ENCODE results near the gene ATRNL1.

Gene ATRNL1

GRCh38 chr10:115706488-115707076 lies 613.4 kb downstream of the ATRNL1 start:
- no peak overlapping the region for H3K23ac ChIP-seq (ENCODE audit: low read depth, low read length, poor library complexity)
- H3K4me1 ChIP-seq (ENCODE audit: control insufficient read depth in 2 of 2, insufficient read depth in 1 of 2, low read depth in 1 of 2, low read length in 2 of 2): no peaks in the 10 kb centered on the region
- H3K4me2 ChIP-seq (ENCODE audit: insufficient read depth, low read length, poor library complexity, severe bottlenecking): no peak overlapping the region
- no peak overlapping the region for H2BK15ac ChIP-seq (ENCODE audit: low read length)
- no peak overlapping the region for H2BK12ac ChIP-seq (ENCODE audit: low read length)
- no peak overlapping the region for H3K27ac ChIP-seq (replicated peaks; ENCODE audit: low read length)
- no peak overlapping the region for H3K14ac ChIP-seq (ENCODE audit: low read length)
- H3K36me3 ChIP-seq (replicated peaks in 1 of 2; ENCODE audit: control insufficient read depth in 2 of 2, insufficient read depth in 2 of 2, low read length in 2 of 2): no peaks in the 10 kb centered on the region
- no peak overlapping the region for H2BK120ac ChIP-seq (ENCODE audit: low read depth, low read length)
- no peak overlapping the region for H2AFZ ChIP-seq (ENCODE audit: low read length)
- no peak overlapping the region for H4K8ac ChIP-seq (ENCODE audit: low read depth, low read length)
- no CpG with 5 or more reads among the region's 2 CpGs for WGBS, 2 donors (ENCODE audit: extremely low coverage in 2 of 2, insufficient read length in 2 of 2, insufficient replicate concordance in 1 of 2)
- no peak overlapping the region for H2AK5ac ChIP-seq (ENCODE audit: low read depth, low read length)
- no peaks in the 10 kb centered on the region for H3K27me3 ChIP-seq (ENCODE audit: control insufficient read depth in 3 of 3, insufficient read depth in 3 of 3, low read depth in 1 of 3, low read length in 3 of 3)
- H3K4me3 ChIP-seq (ENCODE audit: low read length in 2 of 2): no peak overlapping the region
- H3K18ac ChIP-seq (ENCODE audit: low read length): no peak overlapping the region
- H3K79me1 ChIP-seq (ENCODE audit: low read depth, low read length): no peaks in the 10 kb centered on the region
- H3K9ac ChIP-seq (ENCODE audit: low read depth, low read length, poor library complexity): no peak overlapping the region
- H2BK5ac ChIP-seq (ENCODE audit: low read length): no peak overlapping the region
- no peak overlapping the region for H3K4ac ChIP-seq (ENCODE audit: low read length)
- DNase-seq (ENCODE audit: low spot score): peak; percentile 6
- H4K91ac ChIP-seq (ENCODE audit: low read depth, low read length, poor library complexity): no peak overlapping the region
- H3K9me3 ChIP-seq (replicated peaks in 1 of 2; ENCODE audit: control insufficient read depth in 2 of 2, insufficient read depth in 1 of 2, low read depth in 1 of 2, low read length in 2 of 2): no peaks in the 10 kb centered on the region

- H4K8ac ChIP-seq (ENCODE audit: low read depth, low read length): no peak overlapping the region
- no peak overlapping the region for H3K4me2 ChIP-seq (ENCODE audit: insufficient read depth, low read length, poor library complexity, severe bottlenecking)
- H2AK5ac ChIP-seq (ENCODE audit: low read depth, low read length): no peak overlapping the region
- H3K27me3 ChIP-seq (ENCODE audit: control insufficient read depth in 3 of 3, insufficient read depth in 3 of 3, low read depth in 1 of 3, low read length in 3 of 3): no peaks in the 10 kb centered on the region
- no peak overlapping the region for H2BK120ac ChIP-seq (ENCODE audit: low read depth, low read length)
- H3K79me1 ChIP-seq (ENCODE audit: low read depth, low read length): no peaks in the 10 kb centered on the region
- H3K36me3 ChIP-seq (replicated peaks in 1 of 2; ENCODE audit: control insufficient read depth in 2 of 2, insufficient read depth in 2 of 2, low read length in 2 of 2): no peaks in the 10 kb centered on the region
- no CpG with 5 or more reads among the region's 1 CpG for WGBS, 2 donors (ENCODE audit: extremely low coverage in 2 of 2, insufficient read length in 2 of 2, insufficient replicate concordance in 1 of 2)
- H3K4me1 ChIP-seq (ENCODE audit: control insufficient read depth in 2 of 2, insufficient read depth in 1 of 2, low read depth in 1 of 2, low read length in 2 of 2): no peaks in the 10 kb centered on the region
- H2BK15ac ChIP-seq (ENCODE audit: low read length): no peak overlapping the region
- no peak overlapping the region for H3K4me3 ChIP-seq (ENCODE audit: low read length in 2 of 2)
- no peak overlapping the region for H2AFZ ChIP-seq (ENCODE audit: low read length)
- H3K9me3 ChIP-seq (replicated peaks in 1 of 2; ENCODE audit: control insufficient read depth in 2 of 2, insufficient read depth in 1 of 2, low read depth in 1 of 2, low read length in 2 of 2): no peaks in the 10 kb centered on the region
- no peak overlapping the region for H3K14ac ChIP-seq (ENCODE audit: low read length)
- H3K23ac ChIP-seq (ENCODE audit: low read depth, low read length, poor library complexity): no peak overlapping the region
- H3K4ac ChIP-seq (ENCODE audit: low read length): no peak overlapping the region
- H4K91ac ChIP-seq (ENCODE audit: low read depth, low read length, poor library complexity): no peak overlapping the region
- DNase-seq (ENCODE audit: low spot score): no peak
- no peak overlapping the region for H3K9ac ChIP-seq (ENCODE audit: low read depth, low read length, poor library complexity)
- H3K18ac ChIP-seq (ENCODE audit: low read length): no peak overlapping the region
- no peak overlapping the region for H2BK5ac ChIP-seq (ENCODE audit: low read length)
- no peak overlapping the region for H2BK12ac ChIP-seq (ENCODE audit: low read length)
- no peak overlapping the region for H3K27ac ChIP-seq (replicated peaks; ENCODE audit: low read length)
Observed at GRCh38 chr10:115710136-115710535, 617.0 kb downstream of the ATRNL1 start.

GRCh38 chr10:115711306-115711705 lies 618.1 kb downstream of the ATRNL1 start:
- H3K9ac ChIP-seq (ENCODE audit: low read depth, low read length, poor library complexity): no peak overlapping the region
- H2AFZ ChIP-seq (ENCODE audit: low read length): no peak overlapping the region
- H2BK5ac ChIP-seq (ENCODE audit: low read length): no peak overlapping the region
- no peaks in the 10 kb centered on the region for H3K4me1 ChIP-seq (ENCODE audit: control insufficient read depth in 2 of 2, insufficient read depth in 1 of 2, low read depth in 1 of 2, low read length in 2 of 2)
- H4K8ac ChIP-seq (ENCODE audit: low read depth, low read length): no peak overlapping the region
- no peak overlapping the region for H3K4me3 ChIP-seq (ENCODE audit: low read length in 2 of 2)
- H3K27me3 ChIP-seq (ENCODE audit: control insufficient read depth in 3 of 3, insufficient read depth in 3 of 3, low read depth in 1 of 3, low read length in 3 of 3): no peaks in the 10 kb centered on the region
- no peak overlapping the region for H3K18ac ChIP-seq (ENCODE audit: low read length)
- no CpG with 5 or more reads among the region's 1 CpG for WGBS, 2 donors (ENCODE audit: extremely low coverage in 2 of 2, insufficient read length in 2 of 2, insufficient replicate concordance in 1 of 2)
- no peak overlapping the region for H3K4ac ChIP-seq (ENCODE audit: low read length)
- no peak overlapping the region for H2BK12ac ChIP-seq (ENCODE audit: low read length)
- DNase-seq (ENCODE audit: low spot score): no peak
- no peak overlapping the region for H2AK5ac ChIP-seq (ENCODE audit: low read depth, low read length)
- no peak overlapping the region for H2BK15ac ChIP-seq (ENCODE audit: low read length)
- H3K79me1 ChIP-seq (ENCODE audit: low read depth, low read length): no peaks in the 10 kb centered on the region
- H4K91ac ChIP-seq (ENCODE audit: low read depth, low read length, poor library complexity): no peak overlapping the region
- H3K27ac ChIP-seq (replicated peaks; ENCODE audit: low read length): no peak overlapping the region
- H3K9me3 ChIP-seq (replicated peaks in 1 of 2; ENCODE audit: control insufficient read depth in 2 of 2, insufficient read depth in 1 of 2, low read depth in 1 of 2, low read length in 2 of 2): no peaks in the 10 kb centered on the region
- no peak overlapping the region for H2BK120ac ChIP-seq (ENCODE audit: low read depth, low read length)
- no peak overlapping the region for H3K23ac ChIP-seq (ENCODE audit: low read depth, low read length, poor library complexity)
- no peaks in the 10 kb centered on the region for H3K36me3 ChIP-seq (replicated peaks in 1 of 2; ENCODE audit: control insufficient read depth in 2 of 2, insufficient read depth in 2 of 2, low read length in 2 of 2)
- H3K4me2 ChIP-seq (ENCODE audit: insufficient read depth, low read length, poor library complexity, severe bottlenecking): no peak overlapping the region
- H3K14ac ChIP-seq (ENCODE audit: low read length): no peak overlapping the region

GRCh38 chr10:115720121-115720520 lies 627.0 kb downstream of the ATRNL1 start:
- Histone ChIP-seq H3K27ac (replicated peaks; ENCODE audit: low read length) (no peak overlapping the region), H3K79me1 (ENCODE audit: low read depth, low read length) (no peaks in the 10 kb centered on the region), H2AK5ac (ENCODE audit: low read depth, low read length) (no peak overlapping the region)

More at GRCh38 chr10:115720121-115720520, 627.0 kb downstream of the ATRNL1 start:
- Histone ChIP-seq H2BK15ac (ENCODE audit: low read length) (no peak overlapping the region), H3K4ac (ENCODE audit: low read length) (no peak overlapping the region), H4K91ac (ENCODE audit: low read depth, low read length, poor library complexity) (no peak overlapping the region), H3K36me3 (replicated peaks in 1 of 2; ENCODE audit: control insufficient read depth in 2 of 2, insufficient read depth in 2 of 2, low read length in 2 of 2) (no peaks in the 10 kb centered on the region), H3K23ac (ENCODE audit: low read depth, low read length, poor library complexity) (no peak overlapping the region), H3K9ac (ENCODE audit: low read depth, low read length, poor library complexity) (no peak overlapping the region), H3K4me3 (ENCODE audit: low read length in 2 of 2) (no peak overlapping the region), H2AFZ (ENCODE audit: low read length) (no peak overlapping the region), H4K8ac (ENCODE audit: low read depth, low read length) (no peak overlapping the region), H3K4me1 (ENCODE audit: control insufficient read depth in 2 of 2, insufficient read depth in 1 of 2, low read depth in 1 of 2, low read length in 2 of 2) (no peaks in the 10 kb centered on the region), H3K27me3 (ENCODE audit: control insufficient read depth in 3 of 3, insufficient read depth in 3 of 3, low read depth in 1 of 3, low read length in 3 of 3) (no peaks in the 10 kb centered on the region), H3K4me2 (ENCODE audit: insufficient read depth, low read length, poor library complexity, severe bottlenecking) (no peak overlapping the region), H3K18ac (ENCODE audit: low read length) (no peak overlapping the region), H2BK120ac (ENCODE audit: low read depth, low read length) (no peak overlapping the region), H2BK5ac (ENCODE audit: low read length) (no peak overlapping the region), H3K14ac (ENCODE audit: low read length) (no peak overlapping the region), H2BK12ac (ENCODE audit: low read length) (no peak overlapping the region), H3K9me3 (replicated peaks in 1 of 2; ENCODE audit: control insufficient read depth in 2 of 2, insufficient read depth in 1 of 2, low read depth in 1 of 2, low read length in 2 of 2) (no peaks in the 10 kb centered on the region)
- no CpG with 5 or more reads among the region's 2 CpGs for WGBS, 2 donors (ENCODE audit: extremely low coverage in 2 of 2, insufficient read length in 2 of 2, insufficient replicate concordance in 1 of 2)
- no peak for DNase-seq (ENCODE audit: low spot score)

All from neuronal stem cell (in vitro differentiated cells).